Transverse colon (tissue), 3 donors: Measurements from ENCODE around the gene PPM1L.

Experiments used
- EP300 ChIP-seq: sonication (generic); formaldehyde crosslinking; IDR thresholded peaks from one replicate; pipeline ENCODE4 v1.6.1; 2017; ENCODE audit warnings: antibody characterized with exemption, low read depth
- POLR2A ChIP-seq: fragments of 450-650 bp; IDR thresholded peaks from one replicate; pipeline ENCODE4 v1.6.1; 2016; ENCODE audit warnings: antibody characterized with exemption, mild to moderate bottlenecking, moderate library complexity
- TF ChIP-seq, protein P1 (sequence below), 5 experiments: fragments of 200-600 bp in 3 of 5; fragments of 450-650 bp in 2 of 5; sonication (generic) in 3 of 5; IDR thresholded peaks; 1 replicate in 2 of 5; 2 replicates in 3 of 5; pipeline ENCODE4 v1.5.1; 2016 to 2017; ENCODE audit warnings: antibody characterized with exemption in 5 of 5, inconsistent platforms in 3 of 5, mild to moderate bottlenecking in 2 of 5, moderate library complexity in 1 of 5

GRCh38 chr3:161093895-161094294 is 337.9 kb downstream of the PPM1L start:
- TF ChIP-seq POLR2A (no peak), EP300 (no peak)
- TF ChIP-seq, protein P1, sequence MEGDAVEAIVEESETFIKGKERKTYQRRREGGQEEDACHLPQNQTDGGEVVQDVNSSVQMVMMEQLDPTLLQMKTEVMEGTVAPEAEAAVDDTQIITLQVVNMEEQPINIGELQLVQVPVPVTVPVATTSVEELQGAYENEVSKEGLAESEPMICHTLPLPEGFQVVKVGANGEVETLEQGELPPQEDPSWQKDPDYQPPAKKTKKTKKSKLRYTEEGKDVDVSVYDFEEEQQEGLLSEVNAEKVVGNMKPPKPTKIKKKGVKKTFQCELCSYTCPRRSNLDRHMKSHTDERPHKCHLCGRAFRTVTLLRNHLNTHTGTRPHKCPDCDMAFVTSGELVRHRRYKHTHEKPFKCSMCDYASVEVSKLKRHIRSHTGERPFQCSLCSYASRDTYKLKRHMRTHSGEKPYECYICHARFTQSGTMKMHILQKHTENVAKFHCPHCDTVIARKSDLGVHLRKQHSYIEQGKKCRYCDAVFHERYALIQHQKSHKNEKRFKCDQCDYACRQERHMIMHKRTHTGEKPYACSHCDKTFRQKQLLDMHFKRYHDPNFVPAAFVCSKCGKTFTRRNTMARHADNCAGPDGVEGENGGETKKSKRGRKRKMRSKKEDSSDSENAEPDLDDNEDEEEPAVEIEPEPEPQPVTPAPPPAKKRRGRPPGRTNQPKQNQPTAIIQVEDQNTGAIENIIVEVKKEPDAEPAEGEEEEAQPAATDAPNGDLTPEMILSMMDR (IDR thresholded peaks at IDR 0.05), result no peak
